ENCODE results near the gene ZBTB16.

DNA sequence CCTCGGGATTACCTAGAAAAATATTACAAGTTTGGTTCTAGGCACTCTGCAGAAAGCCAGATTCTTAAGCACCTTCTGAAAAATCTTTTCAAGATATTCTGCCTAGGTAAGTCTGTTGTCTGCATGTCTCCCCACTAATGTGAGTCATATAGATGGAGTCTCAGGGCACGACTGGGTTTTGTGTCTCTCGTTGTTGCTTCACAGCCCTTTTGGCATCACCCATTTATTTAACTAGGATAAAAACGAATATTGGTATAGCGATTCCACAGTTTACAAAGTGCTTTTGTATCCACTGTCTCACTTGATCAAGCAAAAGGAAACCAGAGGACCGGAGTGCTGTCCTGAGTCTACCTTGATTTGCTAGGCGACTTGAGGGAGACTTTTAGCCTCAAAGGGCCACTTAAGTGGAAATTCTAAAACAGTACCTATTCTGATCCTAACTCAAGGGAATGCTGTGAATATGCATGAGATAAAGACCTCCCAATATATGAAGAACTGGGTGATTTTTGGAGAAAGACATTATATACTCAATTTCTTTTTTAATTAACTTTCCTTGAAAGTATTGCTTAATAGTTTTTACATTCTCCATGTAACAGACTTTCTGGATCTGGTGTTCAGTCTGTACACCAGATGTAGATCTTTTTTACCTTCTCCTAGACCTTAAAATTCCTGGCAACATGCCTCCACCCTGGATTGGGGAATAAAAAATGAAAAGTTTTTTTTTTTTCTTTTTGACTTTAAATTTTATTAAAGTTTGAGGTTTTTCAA, 237.3 kb downstream of the ZBTB16 start:
- TF ChIP-seq, protein P1, sequence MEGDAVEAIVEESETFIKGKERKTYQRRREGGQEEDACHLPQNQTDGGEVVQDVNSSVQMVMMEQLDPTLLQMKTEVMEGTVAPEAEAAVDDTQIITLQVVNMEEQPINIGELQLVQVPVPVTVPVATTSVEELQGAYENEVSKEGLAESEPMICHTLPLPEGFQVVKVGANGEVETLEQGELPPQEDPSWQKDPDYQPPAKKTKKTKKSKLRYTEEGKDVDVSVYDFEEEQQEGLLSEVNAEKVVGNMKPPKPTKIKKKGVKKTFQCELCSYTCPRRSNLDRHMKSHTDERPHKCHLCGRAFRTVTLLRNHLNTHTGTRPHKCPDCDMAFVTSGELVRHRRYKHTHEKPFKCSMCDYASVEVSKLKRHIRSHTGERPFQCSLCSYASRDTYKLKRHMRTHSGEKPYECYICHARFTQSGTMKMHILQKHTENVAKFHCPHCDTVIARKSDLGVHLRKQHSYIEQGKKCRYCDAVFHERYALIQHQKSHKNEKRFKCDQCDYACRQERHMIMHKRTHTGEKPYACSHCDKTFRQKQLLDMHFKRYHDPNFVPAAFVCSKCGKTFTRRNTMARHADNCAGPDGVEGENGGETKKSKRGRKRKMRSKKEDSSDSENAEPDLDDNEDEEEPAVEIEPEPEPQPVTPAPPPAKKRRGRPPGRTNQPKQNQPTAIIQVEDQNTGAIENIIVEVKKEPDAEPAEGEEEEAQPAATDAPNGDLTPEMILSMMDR (tag by site-specific recombination; IDR thresholded peaks at IDR 0.05) = no peak
- TF ChIP-seq ZNF600 (tag by site-specific recombination; IDR thresholded peaks at IDR 0.05) (no peak), ZSCAN5A (tag by site-specific recombination; IDR thresholded peaks at IDR 0.05) (no peak), ZNF768 (tag by site-specific recombination; IDR thresholded peaks at IDR 0.05) (no peak), ZNF280D (tag by site-specific recombination; IDR thresholded peaks at IDR 0.05) (no peak), ZNF843 (tag by site-specific recombination; IDR thresholded peaks at IDR 0.05) (no peak), ZNF140 (tag by site-specific recombination; IDR thresholded peaks at IDR 0.05) (no peak), ELK4 (IDR thresholded peaks at IDR 0.05; ENCODE audit: borderline replicate concordance, low read depth, low read length) (no peak), MZF1 (tag by site-specific recombination; IDR thresholded peaks at IDR 0.05; ENCODE audit: borderline replicate concordance) (no peak), ZNF146 (tag by site-specific recombination; IDR thresholded peaks at IDR 0.05) (no peak), KLF1 (tag by site-specific recombination; IDR thresholded peaks at IDR 0.05) (no peak)
- TF ChIP-seq, protein P2, sequence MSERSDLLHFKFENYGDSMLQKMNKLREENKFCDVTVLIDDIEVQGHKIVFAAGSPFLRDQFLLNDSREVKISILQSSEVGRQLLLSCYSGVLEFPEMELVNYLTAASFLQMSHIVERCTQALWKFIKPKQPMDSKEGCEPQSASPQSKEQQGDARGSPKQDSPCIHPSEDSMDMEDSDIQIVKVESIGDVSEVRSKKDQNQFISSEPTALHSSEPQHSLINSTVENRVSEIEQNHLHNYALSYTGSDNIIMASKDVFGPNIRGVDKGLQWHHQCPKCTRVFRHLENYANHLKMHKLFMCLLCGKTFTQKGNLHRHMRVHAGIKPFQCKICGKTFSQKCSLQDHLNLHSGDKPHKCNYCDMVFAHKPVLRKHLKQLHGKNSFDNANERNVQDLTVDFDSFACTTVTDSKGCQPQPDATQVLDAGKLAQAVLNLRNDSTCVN (tag by site-specific recombination; optimal IDR thresholded peaks at IDR 0.05) = no peak

Data from HEK293 (cell line).